SKM-1 treated with dmso at 0.1 percent for 144 hours (cell line): ENCODE measurements around the gene TMA7.

ENCODE experiments used
- DNase-seq: peaks from one replicate; lab custom pipeline; 2025; ENCODE audit not compliant: unreplicated experiment; lab: John Stamatoyannopoulos, UW

TMA7 gene

GRCh38 chr3:48422681-48423080 lies 17.4 kb upstream of the TMA7 start:
- DNase-seq = no peak

- DNase-seq = no peak
Observed at GRCh38 chr3:48423241-48423882, 16.7 kb upstream of the TMA7 start.

- DNase-seq = no peak
Observed at GRCh38 chr3:48423883-48424695, 16.0 kb upstream of the TMA7 start.

- no peak for DNase-seq
Observed at GRCh38 chr3:48425281-48425812, 14.7 kb upstream of the TMA7 start.

DNA sequence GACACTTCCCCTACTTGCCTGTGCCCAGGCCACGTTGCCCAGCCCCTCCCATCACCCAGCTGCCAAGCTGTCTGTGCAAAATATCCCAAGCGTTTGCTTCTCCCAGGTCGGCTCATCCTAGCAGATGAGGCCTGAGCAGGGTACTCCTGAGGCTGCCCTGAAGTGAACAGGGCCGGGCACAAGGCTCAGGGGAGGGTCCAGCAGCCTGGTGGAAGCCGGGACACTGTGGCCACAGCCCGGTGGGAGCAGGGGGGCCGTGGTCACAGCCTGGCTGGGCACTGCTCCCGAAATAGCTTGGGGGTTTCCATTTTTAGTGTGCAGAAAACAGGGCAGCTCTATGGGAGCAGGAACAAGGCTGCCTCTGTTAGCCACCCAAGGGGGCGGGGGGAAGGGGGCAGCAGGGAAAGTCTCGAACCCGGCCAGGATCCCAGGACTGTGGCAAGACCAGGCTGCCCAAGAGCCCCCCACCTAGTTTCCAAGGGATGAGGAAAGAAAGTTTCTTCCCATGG lies 13.6 kb upstream of the TMA7 start:
- DNase-seq = no peak

DNA sequence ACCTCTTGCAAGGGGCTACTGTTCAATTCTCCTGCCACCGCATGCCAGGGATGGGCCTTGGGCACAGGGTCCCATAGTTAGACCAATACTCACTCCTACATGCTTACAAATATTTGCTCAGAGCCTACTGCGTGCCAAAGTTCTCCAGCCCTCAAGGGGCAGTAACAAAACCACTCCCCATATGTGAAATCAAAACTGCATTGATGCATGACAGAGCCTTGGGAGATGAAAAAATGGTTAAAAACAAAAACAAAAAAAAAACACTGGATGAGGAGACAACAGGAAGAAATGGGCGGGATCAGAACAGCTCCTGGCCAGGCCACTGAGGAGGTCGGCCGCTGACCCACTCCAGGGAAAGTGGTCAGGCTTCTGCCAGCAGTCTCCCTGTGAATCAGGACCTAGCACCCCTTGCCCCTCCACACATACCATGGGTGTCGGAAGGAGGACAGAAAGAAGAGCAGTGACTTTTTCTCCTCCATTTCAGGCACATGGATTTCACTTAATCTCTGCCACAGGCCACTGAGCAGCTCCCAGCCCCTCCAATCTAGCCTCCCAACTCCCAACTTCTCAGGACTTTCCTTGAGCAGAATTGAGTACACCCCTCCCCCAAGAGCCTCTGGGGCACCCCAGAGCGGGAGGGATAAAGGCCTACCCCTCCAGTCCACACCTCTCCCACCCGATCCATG lies 13.0 kb upstream of the TMA7 start:
- no peak for DNase-seq

DNA sequence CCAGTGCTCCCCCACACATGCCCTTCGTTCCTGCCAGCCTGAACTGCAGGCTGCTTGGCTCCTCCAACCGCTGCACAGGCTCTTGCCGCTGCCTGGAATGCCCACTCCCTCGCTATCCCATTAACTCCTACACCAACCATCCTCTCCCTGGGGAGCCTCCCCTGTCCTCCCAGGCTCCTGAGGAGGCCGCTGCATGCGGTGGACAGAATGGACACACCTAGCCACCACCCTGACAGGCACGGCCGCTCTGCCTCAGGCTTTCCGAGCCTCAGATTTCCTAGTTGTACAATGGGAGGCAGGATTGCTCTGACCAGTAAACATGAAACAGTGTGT lies 12.5 kb upstream of the TMA7 start:
- no peak for DNase-seq

GRCh38 chr3:48428088-48428571 lies 11.9 kb upstream of the TMA7 start:
- no peak for DNase-seq

GRCh38 chr3:48428572-48429316 lies 11.3 kb upstream of the TMA7 start:
- no peak for DNase-seq

- DNase-seq = no peak
Observed at GRCh38 chr3:48429317-48429959, 10.6 kb upstream of the TMA7 start.

DNA sequence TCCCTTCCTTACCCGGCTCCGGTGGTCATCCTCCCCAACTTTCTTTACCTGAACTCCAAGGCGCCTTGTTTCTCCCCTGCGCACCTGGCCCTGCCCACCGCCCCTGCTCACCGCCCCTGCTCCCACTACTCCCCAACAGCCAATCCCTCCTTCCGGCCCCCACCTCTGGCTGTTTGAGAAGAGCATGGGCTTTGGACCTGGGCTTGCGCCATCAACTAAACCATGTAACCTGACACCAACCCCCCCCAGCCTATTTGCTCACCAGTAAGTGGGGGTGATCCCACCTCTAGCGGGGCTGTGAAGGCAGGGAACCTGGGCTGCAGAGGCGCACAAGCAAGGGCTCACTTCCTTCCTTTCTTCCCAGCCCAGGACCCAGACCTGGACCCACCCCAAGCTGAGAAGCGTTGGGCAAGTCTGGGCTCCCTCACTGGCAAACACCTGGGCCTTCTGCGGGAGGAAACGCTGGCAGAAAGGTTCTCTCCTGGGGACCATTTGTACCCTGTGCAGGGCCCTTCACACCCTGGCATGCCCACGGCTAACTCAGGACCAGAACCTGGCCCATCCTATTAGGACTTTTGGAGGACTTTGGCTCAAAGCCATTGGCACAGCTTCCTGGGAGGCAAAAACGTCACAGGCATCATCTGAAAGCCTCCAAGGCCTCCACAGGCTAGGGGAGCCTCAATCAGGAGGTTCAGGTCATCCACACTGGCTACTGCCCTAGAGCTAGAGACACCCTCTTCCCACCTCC lies 9.9 kb upstream of the TMA7 start, which contains the start of gene PLXNB1:
Gene PLXNB1 (minus strand): TSS at position 127 of the 748 bp plus-strand sequence. CDS start 5,475 bp downstream, outside the sequence.
- DNase-seq = peak; percentile 40

DNA sequence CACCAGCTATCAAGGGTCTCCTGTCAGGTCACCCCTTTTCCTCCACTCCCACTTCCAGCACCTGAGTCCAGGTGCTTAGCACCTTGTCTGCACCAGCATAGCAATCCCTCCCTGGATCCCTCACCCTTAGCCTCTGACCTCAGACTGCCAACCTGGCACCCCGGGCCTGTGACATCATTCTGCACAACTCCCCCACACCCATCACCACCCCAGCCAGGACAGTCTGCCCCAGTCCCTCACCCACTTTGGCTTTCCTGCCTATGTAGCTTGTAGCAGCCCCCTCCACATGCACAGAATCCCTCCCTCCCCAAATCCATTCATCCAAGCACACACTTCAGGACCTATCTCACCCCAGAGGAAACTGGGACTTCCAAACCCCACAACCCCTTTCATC lies 9.4 kb upstream of the TMA7 start:
- DNase-seq = no peak

DNA sequence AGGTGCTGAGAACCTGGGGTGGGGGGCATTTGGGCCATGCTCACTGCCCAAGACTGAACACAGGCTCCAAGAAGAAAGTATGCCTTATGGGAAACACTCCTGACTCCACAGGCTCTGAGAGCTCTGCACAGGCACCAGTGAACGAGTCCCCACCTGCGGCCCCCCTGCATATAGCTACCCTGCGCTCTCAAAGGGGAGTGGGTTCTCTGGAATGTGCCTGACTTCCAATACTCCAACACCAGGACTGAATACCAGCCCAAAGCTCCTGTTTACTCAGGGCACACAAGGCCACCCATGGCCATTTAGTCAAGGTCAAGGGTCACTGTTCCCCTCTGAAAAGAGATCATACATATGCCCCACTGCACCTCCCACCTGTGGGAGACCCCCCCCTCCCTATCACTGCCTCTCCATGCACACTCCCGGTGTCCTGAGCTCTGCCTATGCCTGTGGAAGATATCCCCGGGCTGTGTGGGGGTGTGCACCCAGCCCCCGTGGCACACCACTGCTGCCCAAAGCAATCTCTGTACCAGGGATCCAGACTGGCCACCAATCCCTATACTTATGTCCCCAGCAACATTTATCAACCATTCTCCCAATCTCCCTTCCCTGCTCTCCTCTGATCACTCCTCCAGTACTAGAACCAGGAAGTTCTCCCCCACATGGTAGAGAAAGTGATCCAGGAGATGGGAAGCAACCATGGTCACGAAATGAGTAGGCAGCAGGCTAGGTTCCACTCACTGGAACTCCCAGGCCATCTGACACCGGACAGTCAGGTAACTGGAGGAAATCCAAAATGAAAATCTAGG lies 8.6 kb upstream of the TMA7 start:
- DNase-seq = no peak

DNA sequence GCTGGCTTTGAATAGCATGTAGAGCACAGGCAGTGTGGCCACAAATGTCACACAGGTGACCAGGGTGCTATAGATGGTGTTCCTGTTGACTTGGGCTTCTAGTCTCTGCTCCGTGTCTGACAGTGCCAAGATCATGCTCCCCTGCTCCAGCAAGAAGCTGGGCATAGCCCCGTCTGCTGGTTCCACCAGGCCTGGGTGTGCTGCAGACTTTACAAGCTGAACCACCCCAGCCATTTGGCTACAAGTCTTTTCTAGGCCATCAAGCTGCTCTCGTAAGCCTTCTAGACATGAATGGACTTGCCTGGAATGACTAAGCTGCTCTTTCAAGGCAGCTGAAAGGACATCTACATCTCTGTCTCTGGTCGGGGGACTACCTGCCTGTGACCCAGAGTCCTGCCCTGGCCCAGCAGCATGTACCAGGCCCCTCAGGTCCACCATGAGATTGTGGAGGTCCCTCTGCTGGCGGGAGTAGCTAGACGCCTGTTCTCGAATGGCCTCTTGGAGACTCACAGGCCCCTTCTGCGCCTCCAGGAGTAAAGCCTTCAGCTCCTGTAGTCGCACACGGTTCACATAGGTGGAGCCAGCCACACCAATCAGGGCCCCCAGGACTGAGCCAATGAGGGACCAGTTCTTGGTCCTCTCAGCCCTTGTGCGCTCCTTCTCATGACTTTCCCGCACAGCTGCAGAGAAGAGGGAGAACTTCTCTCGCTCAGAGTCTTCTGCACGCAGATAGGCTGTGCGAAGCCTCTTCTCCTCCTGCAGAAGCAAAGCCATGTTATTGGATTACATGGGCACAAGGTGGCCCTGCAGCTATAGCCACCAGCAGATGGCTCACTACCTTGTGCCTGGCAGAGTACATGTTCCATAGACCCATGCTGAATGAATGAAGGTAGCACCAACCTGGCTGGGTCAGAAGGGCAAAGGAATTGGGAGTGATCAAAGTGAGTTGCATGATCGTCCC lies 7.4 kb upstream of the TMA7 start:
- DNase-seq = no peak

- DNase-seq = no peak
Observed at GRCh38 chr3:48433472-48434118, 6.5 kb upstream of the TMA7 start.

GRCh38 chr3:48434591-48435222 lies 5.3 kb upstream of the TMA7 start:
- DNase-seq = no peak

DNA sequence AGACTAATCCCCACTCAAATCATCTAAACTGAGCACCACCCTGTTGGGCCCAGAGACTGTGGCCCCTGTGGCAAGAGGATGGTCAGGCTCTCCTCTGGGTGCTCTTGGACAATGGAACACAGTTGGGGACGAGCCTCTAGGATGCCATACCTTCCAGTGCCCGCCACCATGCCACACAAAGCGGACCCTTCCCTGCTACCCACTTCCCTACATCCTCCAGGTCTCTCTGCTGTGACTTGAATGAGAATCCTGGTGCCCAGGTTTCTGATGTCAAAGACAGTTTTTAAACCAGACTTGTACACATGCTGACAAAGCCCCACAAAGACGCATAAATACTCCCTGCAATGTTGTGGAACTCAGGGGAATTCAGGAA lies 4.8 kb upstream of the TMA7 start:
- DNase-seq = no peak
